GM12878 (cell line): ENCODE measurements around the gene ABCA2. TPM values are rescaled to one million over a fixed set of nuclear protein-coding genes. Genes with fewer than 3 reads are reported as not detected.

Source experiments
- ATAC-seq: fragments of 200-7000 bp; cut with Tn5 transposase; 3 replicates; pipeline ENCODE4 v1.9.1; 2020; ENCODE audit warnings: mild to moderate bottlenecking, moderate library complexity
- BruUV-seq: library from RNA; stranded (reverse); fragments of 400-500 nt; replicated peaks from 2 replicates; lab custom pipeline; 2021; lab: Mats Ljungman, UMichigan
- CTCF ChIA-PET: fragments of 300-600 bp; sonication (Branson Sonifier 250); formaldehyde crosslinking; extraction: SDS; loops from one replicate; lab custom pipeline; 2021; ENCODE audit warnings: inconsistent platforms; lab: Yijun Ruan, JAX
- POLR2A ChIA-PET: fragments of 350-600 bp; formaldehyde crosslinking; extraction: SDS; loops from one replicate; lab custom pipeline; 2021; ENCODE audit warnings: inconsistent platforms; lab: Charles Lee
- RAD21 ChIA-PET: fragments of 300-600 bp; sonication (Branson Sonifier 250); formaldehyde crosslinking; loops from one replicate; lab custom pipeline; 2023; ENCODE audit warnings: antibody characterized with exemption; ENCODE audit not compliant: unreplicated experiment; lab: Charles Lee
- SMC1A ChIA-PET: fragments of 300-600 bp; sonication (Branson Sonifier 250); formaldehyde crosslinking; loops from one replicate; lab custom pipeline; 2023; ENCODE audit not compliant: unreplicated experiment, uncharacterized antibody; lab: Charles Lee
- DNase-seq: peaks from one replicate; pipeline ENCODE4 v3.0.0-alpha.2; 2011; ENCODE audit warnings: low read depth, low spot score
- FAIRE-seq: peaks from 3 replicates; lab custom pipeline; 2011; peaks lifted over from hg19 to GRCh38; lab: Jason Lieb, UNC
- H2AFZ ChIP-seq: 2 replicates; pipeline ENCODE4 v1.6.0; 2011; ENCODE audit warnings: low read depth, low read length, control low read depth; ENCODE audit not compliant: control insufficient read depth
- H3K27ac ChIP-seq: 2 replicates; pipeline ENCODE4 v1.5.1; 2011; ENCODE audit warnings: control low read depth; ENCODE audit not compliant: control insufficient read depth, insufficient read depth
- H3K27me3 ChIP-seq, 2 experiments: replicated peaks in 1 of 2; 2 replicates each; pipeline versions ENCODE4 v1.6.0 to v1.6.1; 2011; ENCODE audit warnings: low read length in 1 of 2; ENCODE audit not compliant: control insufficient read depth in 2 of 2, insufficient read depth in 2 of 2
- H3K36me3 ChIP-seq, 2 experiments: 2 replicates each; pipeline ENCODE4 v1.5.1; 2011; ENCODE audit warnings: low read length in 1 of 2; ENCODE audit not compliant: control insufficient read depth in 2 of 2, insufficient read depth in 2 of 2
- H3K4me1 ChIP-seq: 2 replicates; pipeline ENCODE4 v1.6.1; 2011; ENCODE audit warnings: mild to moderate bottlenecking, low read length, moderate library complexity, mixed read lengths; ENCODE audit not compliant: control insufficient read depth, insufficient read depth
- H3K4me2 ChIP-seq: 2 replicates; pipeline ENCODE4 v1.6.0; 2011; ENCODE audit warnings: control low read depth; ENCODE audit not compliant: control insufficient read depth, insufficient read depth
- H3K4me3 ChIP-seq: fragments of 200-600 bp; sonication (generic); 2 replicates; pipeline ENCODE4 v1.5.1; 2016
- H3K79me2 ChIP-seq: 2 replicates; pipeline ENCODE4 v1.6.0; 2011; ENCODE audit warnings: low read length; ENCODE audit not compliant: control insufficient read depth, insufficient read depth
- H3K9ac ChIP-seq: 2 replicates; pipeline ENCODE4 v1.8.0; 2011; ENCODE audit warnings: low read length, control low read depth, mixed read lengths; ENCODE audit not compliant: control insufficient read depth, insufficient read depth
- H3K9me3 ChIP-seq: replicated peaks from 3 replicates; pipeline ENCODE4 v1.5.1; 2011; ENCODE audit warnings: mild to moderate bottlenecking, low read length; ENCODE audit not compliant: control insufficient read depth, insufficient read depth
- H4K20me1 ChIP-seq: 2 replicates; pipeline ENCODE4 v1.6.0; 2011; ENCODE audit not compliant: control insufficient read depth, insufficient read depth
- EED ChIP-seq: sonication (generic); IDR thresholded peaks from 2 replicates; pipeline ENCODE4 v1.6.1; 2016; ENCODE audit warnings: antibody characterized with exemption, low read depth
- NFYA ChIP-seq: IDR thresholded peaks from 2 replicates; pipeline ENCODE4 v1.6.1; 2011; ENCODE audit warnings: low read depth, mild to moderate bottlenecking, low read length, improper control_type of control experiment, borderline replicate concordance
- NFYB ChIP-seq: IDR thresholded peaks from 2 replicates; pipeline ENCODE4 v1.6.1; 2011; ENCODE audit warnings: low read depth, mild to moderate bottlenecking, low read length, improper control_type of control experiment, moderate library complexity; ENCODE audit not compliant: insufficient read depth
- SMAD5 ChIP-seq: IDR thresholded peaks from 2 replicates; pipeline ENCODE4 v1.6.1; 2016; ENCODE audit warnings: antibody characterized with exemption, low read depth
- SP1 ChIP-seq: IDR thresholded peaks from one replicate; pipeline ENCODE4 v1.6.1; 2011; ENCODE audit warnings: low read depth, low read length
- WRNIP1 ChIP-seq: IDR thresholded peaks from 2 replicates; pipeline ENCODE4 v1.6.1; 2011; ENCODE audit warnings: low read depth, low read length, improper control_type of control experiment, borderline replicate concordance
- WGBS: methylation state at CpG from one replicate; pipeline ENCODE4 v1.1.6; 2016; ENCODE audit warnings: low lambda C conversion rate; ENCODE audit not compliant: insufficient replicate concordance, insufficient coverage; ENCODE audit errors: missing lambda C conversion rate; 5-methylcytosine and 5-hydroxymethylcytosine counted together
- in situ Hi-C: fragments of 300-500 bp; cut with MboI; formaldehyde crosslinking; loops from 9 replicates; pipeline ENCODE4 v1.14.3; 2018; ENCODE audit warnings: mixed read lengths
- intact Hi-C: fragments of 100-400 bp; cut with micrococcal nuclease; formaldehyde crosslinking; loops from one replicate; pipeline ENCODE4 v1.14.2; 2022; ENCODE audit not compliant: unreplicated experiment
- polyA plus RNA-seq, 11 experiments: library from polyadenylated mRNA; depleted of rRNA in 4 of 11; unstranded in 6 of 11; stranded (reverse) in 5 of 11; fragments of >200 nt; fragmentation: Nextera tagmentation in 4 of 11; fragmentation: Illumina TruSeq in 1 of 11; extraction: Ambion mirVana in 4 of 11; extraction: Trizol in 1 of 11; gene quantifications; 1 replicate in 1 of 11; 2 replicates in 10 of 11; pipeline versions ENCODE4 v1.2.1 to v1.2.3, GENCODE V29; 2011 to 2016; ENCODE audit warnings: inconsistent platforms in 2 of 11, missing spikeins in 2 of 11, low read depth in 1 of 11
- total RNA-seq, 4 experiments: library from RNA; depleted of rRNA in 3 of 4; stranded (reverse); fragments of >200 nt in 3 of 4; fragmentation: Illumina TruSeq in 1 of 4; extraction: Trizol in 1 of 4; gene quantifications; 2 replicates each; pipeline versions ENCODE4 v1.2.1 to v1.2.3, GENCODE V29; 2013 to 2021
- TF ChIP-seq, protein P1 (sequence below): fragments of 450-650 bp; formaldehyde crosslinking; IDR thresholded peaks from 2 replicates; pipeline ENCODE4 v1.4.0; 2022; ENCODE audit warnings: mild to moderate bottlenecking, moderate library complexity
- TF ChIP-seq, protein P2 (sequence below): IDR thresholded peaks from 2 replicates; pipeline ENCODE4 v1.6.1; 2012; ENCODE audit warnings: low read depth, low read length, improper control_type of control experiment
- TF ChIP-seq, protein P3 (sequence below): fragments of 150-350 bp; IDR thresholded peaks from 2 replicates; pipeline ENCODE4 v1.6.1; 2014; ENCODE audit warnings: mild to moderate bottlenecking, low read depth, low read length
- TF ChIP-seq, protein P4 (sequence below): IDR thresholded peaks from 2 replicates; pipeline ENCODE4 v1.6.1; 2011; ENCODE audit warnings: mild to moderate bottlenecking, low read depth, low read length, moderate library complexity; ENCODE audit not compliant: insufficient replicate concordance
- TF ChIP-seq, protein P5 (sequence below): fragments of 450-650 bp; conservative IDR thresholded peaks from 2 replicates; pipeline ENCODE4 v1.6.1; 2017; ENCODE audit warnings: mild to moderate bottlenecking, moderate library complexity

Gene ABCA2
- total and polyA plus RNA-seq, 10 of the 15 experiments (the other 5 are each of a cell fraction or from before 2014, with no cell fraction given): 0.13 to 2.6 (median 0.71) TPM; not detected in 2

DNA sequence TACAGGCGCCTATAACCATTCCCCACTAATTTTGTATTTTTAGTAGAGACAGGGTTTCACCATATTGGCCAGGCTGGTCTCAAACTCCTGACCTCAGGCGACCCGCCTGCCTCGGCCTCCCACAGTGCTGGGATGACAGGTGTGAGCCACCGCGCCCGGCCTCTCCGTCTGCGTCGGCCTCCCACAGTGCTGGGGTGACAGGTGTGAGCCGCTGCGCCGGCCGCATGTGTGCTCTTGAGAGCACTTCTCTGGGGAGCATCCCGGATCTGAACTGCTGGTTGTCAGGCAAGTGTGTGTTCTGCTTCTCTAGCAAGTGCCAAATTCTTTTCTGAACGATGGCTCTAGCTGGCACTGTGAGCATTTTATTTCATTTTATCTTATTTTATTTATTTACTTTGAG, 29.5 kb upstream of the ABCA2 start:
- Histone ChIP-seq H3K36me3 (no peaks in the 10 kb centered on the region), H3K9ac (no peak overlapping the region), H3K4me2 (no peak overlapping the region), H3K27me3 (peaks cover 4 to 12% of the 10 kb centered on the region in 2 experiments; a peak in 3 of 4 replicates), H3K79me2 (no peaks in the 10 kb centered on the region), H4K20me1 (no peaks in the 10 kb centered on the region), H3K27ac (no peak overlapping the region), H3K9me3 (no peaks in the 10 kb centered on the region), H2AFZ (no peak overlapping the region), H3K4me1 (no peaks in the 10 kb centered on the region), H3K4me3 (no peak overlapping the region)
- no peak for FAIRE-seq
- DNase-seq: no peak
- ChIA-PET CTCF (interaction anchor here (2.0 to 2.4 kb wide), 3 partner anchors 10 to 28 kb away, joined by 6 to 14 read pairs (median 10); partner anchors contain the start of gene NPDC1), POLR2A (no interaction called here), RAD21 (no interaction called here), SMC1A (no interaction called here)
- 71% methylated on average over 16 of the region's 16 CpGs for WGBS
- in situ Hi-C loops: no loop called here
- intact Hi-C loops: no loop called here
- no TSS peak for BruUV-seq
- no peak for ATAC-seq
- TF ChIP-seq, protein P1, sequence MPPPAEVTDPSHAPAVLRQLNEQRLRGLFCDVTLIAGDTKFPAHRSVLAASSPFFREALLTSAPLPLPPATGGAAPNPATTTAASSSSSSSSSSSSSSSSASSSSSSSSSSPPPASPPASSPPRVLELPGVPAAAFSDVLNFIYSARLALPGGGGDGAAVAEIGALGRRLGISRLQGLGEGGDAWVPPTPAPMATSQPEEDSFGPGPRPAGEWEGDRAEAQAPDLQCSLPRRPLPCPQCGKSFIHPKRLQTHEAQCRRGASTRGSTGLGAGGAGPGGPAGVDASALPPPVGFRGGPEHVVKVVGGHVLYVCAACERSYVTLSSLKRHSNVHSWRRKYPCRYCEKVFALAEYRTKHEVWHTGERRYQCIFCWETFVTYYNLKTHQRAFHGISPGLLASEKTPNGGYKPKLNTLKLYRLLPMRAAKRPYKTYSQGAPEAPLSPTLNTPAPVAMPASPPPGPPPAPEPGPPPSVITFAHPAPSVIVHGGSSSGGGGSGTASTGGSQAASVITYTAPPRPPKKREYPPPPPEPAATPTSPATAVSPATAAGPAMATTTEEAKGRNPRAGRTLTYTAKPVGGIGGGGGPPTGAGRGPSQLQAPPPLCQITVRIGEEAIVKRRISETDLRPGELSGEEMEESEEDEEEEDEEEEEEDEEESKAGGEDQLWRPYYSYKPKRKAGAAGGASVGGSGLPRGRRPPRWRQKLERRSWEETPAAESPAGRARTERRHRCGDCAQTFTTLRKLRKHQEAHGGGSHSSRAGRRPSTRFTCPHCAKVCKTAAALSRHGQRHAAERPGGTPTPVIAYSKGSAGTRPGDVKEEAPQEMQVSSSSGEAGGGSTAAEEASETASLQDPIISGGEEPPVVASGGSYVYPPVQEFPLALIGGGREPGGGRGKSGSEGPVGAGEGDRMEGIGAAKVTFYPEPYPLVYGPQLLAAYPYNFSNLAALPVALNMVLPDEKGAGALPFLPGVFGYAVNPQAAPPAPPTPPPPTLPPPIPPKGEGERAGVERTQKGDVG: no peak
- TF ChIP-seq SP1: no peak
- TF ChIP-seq, protein P2, sequence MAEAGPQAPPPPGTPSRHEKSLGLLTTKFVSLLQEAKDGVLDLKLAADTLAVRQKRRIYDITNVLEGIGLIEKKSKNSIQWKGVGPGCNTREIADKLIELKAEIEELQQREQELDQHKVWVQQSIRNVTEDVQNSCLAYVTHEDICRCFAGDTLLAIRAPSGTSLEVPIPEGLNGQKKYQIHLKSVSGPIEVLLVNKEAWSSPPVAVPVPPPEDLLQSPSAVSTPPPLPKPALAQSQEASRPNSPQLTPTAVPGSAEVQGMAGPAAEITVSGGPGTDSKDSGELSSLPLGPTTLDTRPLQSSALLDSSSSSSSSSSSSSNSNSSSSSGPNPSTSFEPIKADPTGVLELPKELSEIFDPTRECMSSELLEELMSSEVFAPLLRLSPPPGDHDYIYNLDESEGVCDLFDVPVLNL: no peak
- no peak for TF ChIP-seq NFYB
- TF ChIP-seq, protein P3, sequence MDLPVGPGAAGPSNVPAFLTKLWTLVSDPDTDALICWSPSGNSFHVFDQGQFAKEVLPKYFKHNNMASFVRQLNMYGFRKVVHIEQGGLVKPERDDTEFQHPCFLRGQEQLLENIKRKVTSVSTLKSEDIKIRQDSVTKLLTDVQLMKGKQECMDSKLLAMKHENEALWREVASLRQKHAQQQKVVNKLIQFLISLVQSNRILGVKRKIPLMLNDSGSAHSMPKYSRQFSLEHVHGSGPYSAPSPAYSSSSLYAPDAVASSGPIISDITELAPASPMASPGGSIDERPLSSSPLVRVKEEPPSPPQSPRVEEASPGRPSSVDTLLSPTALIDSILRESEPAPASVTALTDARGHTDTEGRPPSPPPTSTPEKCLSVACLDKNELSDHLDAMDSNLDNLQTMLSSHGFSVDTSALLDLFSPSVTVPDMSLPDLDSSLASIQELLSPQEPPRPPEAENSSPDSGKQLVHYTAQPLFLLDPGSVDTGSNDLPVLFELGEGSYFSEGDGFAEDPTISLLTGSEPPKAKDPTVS: no peak
- TF ChIP-seq SMAD5: no peak
- TF ChIP-seq, protein P4, sequence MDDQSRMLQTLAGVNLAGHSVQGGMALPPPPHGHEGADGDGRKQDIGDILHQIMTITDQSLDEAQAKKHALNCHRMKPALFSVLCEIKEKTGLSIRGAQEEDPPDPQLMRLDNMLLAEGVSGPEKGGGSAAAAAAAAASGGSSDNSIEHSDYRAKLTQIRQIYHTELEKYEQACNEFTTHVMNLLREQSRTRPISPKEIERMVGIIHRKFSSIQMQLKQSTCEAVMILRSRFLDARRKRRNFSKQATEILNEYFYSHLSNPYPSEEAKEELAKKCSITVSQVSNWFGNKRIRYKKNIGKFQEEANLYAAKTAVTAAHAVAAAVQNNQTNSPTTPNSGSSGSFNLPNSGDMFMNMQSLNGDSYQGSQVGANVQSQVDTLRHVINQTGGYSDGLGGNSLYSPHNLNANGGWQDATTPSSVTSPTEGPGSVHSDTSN: no peak
- TF ChIP-seq, protein P5, sequence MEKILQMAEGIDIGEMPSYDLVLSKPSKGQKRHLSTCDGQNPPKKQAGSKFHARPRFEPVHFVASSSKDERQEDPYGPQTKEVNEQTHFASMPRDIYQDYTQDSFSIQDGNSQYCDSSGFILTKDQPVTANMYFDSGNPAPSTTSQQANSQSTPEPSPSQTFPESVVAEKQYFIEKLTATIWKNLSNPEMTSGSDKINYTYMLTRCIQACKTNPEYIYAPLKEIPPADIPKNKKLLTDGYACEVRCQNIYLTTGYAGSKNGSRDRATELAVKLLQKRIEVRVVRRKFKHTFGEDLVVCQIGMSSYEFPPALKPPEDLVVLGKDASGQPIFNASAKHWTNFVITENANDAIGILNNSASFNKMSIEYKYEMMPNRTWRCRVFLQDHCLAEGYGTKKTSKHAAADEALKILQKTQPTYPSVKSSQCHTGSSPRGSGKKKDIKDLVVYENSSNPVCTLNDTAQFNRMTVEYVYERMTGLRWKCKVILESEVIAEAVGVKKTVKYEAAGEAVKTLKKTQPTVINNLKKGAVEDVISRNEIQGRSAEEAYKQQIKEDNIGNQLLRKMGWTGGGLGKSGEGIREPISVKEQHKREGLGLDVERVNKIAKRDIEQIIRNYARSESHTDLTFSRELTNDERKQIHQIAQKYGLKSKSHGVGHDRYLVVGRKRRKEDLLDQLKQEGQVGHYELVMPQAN: no peak
- TF ChIP-seq WRNIP1: no peak
- no peak for TF ChIP-seq NFYA
- TF ChIP-seq EED: no peak
